Measurements from ENCODE around the gene GLYATL1.
A peak's percentile ranks its signal among the peaks of the same experiment; 100 is the strongest.

The GLYATL1 gene

DNA sequence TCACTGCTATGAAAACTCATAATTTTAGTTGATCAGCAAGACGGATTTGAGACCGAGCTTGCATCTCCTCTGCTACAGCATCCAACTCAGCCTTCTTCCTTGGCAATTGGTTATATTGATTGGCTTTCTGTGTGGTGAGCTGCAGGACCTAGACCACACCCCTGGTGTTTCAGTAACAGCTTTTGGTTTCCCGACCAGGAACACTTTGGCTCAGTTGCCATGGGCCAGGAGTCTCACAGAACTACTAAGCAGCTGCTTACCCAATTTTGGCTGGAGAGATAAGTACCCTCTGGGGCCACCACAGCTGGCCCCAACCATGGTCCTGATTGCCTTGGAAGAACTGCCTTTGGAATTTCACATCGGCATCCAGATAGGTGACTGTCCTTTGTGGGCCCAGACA is at the start of gene GLYATL1:
Gene GLYATL1, plus strand, starts transcription at position 212 of the 400 bp plus-strand sequence. CDS start 7,600 bp downstream, outside the sequence.
- DNase-seq: no peak

GRCh38 chr11:58893899-58894298 is 45.4 kb upstream of the GLYATL1 start:
- no peak for DNase-seq

GRCh38 chr11:58898106-58898505 is 41.2 kb upstream of the GLYATL1 start:
- no peak for DNase-seq

GRCh38 chr11:58900479-58901420 is 38.5 kb upstream of the GLYATL1 start:
- no peak for DNase-seq

GRCh38 chr11:58902881-58903280 is 36.4 kb upstream of the GLYATL1 start:
- DNase-seq: no peak

GRCh38 chr11:58905011-58905720 is 34.1 kb upstream of the GLYATL1 start:
- DNase-seq: no peak

GRCh38 chr11:58905721-58906547 is 33.4 kb upstream of the GLYATL1 start:
- peak; percentile 79 for DNase-seq

DNA sequence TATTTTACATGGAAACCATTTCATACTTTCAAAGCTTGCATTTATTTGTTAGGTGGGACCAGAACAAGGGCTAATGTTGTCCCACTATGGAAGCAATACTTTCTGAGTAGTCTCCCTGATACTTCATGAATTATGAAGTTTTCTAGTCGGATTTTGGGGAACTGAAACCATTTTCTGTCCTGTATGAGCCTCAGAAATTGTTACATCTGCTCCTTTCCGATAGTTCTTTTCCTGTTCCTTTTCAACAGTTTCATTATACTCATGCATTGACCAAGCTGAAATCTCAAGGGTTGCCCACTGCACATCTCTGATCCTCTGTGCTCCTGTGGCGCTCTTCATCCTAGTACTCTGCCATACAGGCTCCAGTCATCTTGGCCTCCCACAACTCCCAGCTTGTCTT is 31.5 kb upstream of the GLYATL1 start:
- no peak for DNase-seq

DNA sequence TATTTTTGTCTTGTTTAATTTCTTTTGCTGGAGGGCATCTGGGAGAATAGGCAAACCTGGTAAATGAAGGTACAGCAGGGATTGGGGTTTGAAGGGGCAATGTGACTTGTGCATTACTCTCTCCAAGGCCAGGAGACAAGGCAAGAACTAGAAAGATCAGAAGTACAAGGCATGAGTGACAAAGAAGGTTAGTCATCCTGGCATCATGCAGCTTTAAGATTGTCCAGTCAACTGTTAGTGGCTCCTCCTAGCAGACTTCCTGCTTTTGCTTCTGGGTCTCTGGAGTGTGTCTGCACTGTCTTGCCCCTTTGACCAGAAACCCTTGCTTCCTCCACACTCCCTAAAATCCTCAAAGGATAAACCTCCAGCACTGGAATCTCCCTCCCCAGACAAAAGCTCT is 27.2 kb upstream of the GLYATL1 start:
- no peak for DNase-seq

DNA sequence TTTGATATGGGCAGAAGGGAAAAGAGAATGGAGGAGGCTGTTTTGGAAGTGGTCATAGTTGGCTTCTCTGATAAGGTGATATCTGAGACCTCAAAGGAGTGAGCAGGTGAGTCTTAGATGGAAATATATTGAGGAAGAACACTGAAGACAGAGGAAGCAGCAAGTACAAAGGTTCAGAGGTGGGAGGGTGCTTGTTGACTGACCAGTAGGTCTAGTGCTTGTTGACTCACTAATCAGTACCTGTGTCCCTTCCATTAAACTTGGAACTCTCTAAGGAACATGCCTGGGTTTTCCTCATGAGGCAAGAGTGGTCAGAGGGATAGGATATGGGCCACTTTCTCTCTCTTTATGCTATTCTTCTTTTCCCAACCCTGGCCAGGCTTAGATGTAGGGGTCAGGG is 25.6 kb upstream of the GLYATL1 start:
- DNase-seq: no peak

DNA sequence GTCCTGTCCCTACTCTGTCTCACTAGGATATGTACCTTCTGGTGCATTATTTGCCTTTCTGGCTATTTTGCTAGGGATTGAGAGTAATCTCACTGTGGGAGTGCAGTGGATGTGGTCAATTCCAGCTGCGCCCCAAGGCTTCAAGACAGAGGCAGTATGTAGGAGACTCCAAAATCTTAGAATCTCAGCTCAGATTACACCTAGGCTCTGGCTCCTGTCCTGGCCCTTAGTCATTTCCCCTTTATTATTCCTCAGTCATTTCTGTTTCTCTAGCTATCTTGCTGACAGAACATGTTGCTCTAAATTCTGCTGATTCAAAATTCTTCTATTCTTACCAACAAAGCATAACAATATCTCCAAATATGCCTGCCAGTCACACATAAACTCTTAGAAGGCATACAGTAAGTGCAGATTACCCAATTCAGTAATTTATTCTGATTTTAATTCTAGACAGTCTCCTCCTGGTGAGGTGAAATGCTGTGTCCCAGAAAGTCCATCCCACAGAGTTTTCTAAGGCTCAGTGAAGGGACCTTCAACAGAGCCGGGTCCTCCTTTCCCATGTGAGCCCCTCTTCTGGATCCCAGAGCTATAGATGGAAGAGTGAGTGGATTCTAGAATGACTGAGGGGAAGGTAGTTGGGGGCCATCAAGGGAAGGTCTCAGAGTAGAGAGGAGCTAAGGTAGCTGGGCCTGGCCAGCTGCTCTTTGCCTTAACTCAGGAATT is 24.3 kb upstream of the GLYATL1 start:
- no peak for DNase-seq

DNA sequence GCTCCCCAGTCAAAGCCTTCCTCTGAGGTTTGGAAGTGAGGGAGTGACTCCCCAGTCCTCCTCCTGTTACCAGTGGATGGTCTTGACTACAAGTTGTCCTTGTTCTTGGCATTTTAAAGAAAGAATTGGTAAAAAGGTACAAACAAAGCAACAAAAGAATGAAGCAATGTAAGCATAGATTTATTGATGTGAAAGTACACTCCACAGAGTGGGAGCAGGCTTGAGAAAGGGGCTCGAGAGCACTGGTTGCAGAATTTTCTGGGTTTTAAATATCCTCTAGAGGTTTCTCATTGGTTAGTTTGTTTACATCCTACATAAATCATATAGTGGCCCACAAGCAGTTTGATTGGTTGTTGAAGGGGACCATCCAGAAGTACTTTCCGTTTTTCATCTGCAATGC is 22.7 kb upstream of the GLYATL1 start:
- no peak for DNase-seq

GRCh38 chr11:58917159-58917783 is 22.0 kb upstream of the GLYATL1 start:
- no peak for DNase-seq

- DNase-seq: no peak
These were observed 19.7 kb upstream of the GLYATL1 start for GRCh38 chr11:58919561-58919960.

GRCh38 chr11:58919980-58920379 is 19.3 kb upstream of the GLYATL1 start:
- no peak for DNase-seq

- DNase-seq: no peak
These were observed 17.4 kb upstream of the GLYATL1 start for GRCh38 chr11:58921778-58922390.

GRCh38 chr11:58922479-58922878 is 16.8 kb upstream of the GLYATL1 start:
- no peak for DNase-seq

DNA sequence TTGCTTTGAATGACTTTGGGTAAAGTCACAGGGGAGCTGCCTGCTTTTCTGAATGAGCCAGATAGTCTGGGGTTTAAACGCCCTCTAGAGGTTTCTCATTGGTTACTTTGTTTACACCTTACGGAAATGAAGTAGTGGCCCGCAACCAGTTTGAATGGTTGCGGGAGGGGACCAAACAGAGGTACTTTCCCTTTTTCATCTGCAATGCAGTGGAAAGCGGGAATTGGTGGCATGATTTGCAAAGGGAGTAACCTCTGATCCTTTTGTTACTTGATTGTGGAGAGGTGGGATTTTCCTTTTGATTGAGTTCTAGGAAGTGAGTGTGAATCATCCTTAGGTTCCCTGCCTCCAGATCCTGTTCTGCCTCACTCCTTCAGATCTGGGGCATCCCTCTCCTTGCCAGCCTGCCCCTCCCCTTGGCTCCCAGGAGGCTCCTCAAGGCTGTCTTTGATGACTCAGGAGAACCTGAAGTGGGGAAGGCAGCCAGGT is 15.9 kb upstream of the GLYATL1 start:
- no peak for DNase-seq

DNA sequence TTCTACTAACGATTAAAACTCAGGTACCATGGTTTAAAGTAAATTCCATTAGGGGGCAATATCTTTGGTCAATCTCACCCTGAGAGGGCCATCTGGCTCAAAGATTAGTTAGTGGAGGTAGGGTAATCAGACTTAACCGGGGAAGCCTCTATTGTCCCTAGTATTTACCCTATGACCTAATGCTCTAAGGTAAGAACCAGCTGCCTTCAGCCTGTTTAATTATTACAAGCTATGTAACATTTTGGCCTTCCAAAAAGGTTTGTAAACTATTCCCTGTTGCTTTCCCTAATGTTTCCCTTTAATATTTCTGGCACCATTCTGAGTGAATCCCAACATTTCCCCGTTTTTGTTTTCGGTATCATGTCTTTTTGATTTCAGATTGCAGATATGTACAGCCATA is 15.1 kb upstream of the GLYATL1 start:
- no peak for DNase-seq

- no peak for DNase-seq
These were observed 13.0 kb upstream of the GLYATL1 start for GRCh38 chr11:58926251-58926650.

GRCh38 chr11:58926695-58927094 is 12.6 kb upstream of the GLYATL1 start:
- no peak for DNase-seq

All from NCI-H2081 treated with DMSO at 0.1 percent for 48 hours (cell line).